HG02938 (cell line): ENCODE measurements around the gene CDCP1.

Source experiments
- ATAC-seq: cut with Tn5 transposase; IDR thresholded peaks from one replicate; pipeline ENCODE4 v1.9.1; 2021; ENCODE audit warnings: mild to moderate bottlenecking, moderate library complexity; ENCODE audit not compliant: unreplicated experiment

The CDCP1 gene

DNA sequence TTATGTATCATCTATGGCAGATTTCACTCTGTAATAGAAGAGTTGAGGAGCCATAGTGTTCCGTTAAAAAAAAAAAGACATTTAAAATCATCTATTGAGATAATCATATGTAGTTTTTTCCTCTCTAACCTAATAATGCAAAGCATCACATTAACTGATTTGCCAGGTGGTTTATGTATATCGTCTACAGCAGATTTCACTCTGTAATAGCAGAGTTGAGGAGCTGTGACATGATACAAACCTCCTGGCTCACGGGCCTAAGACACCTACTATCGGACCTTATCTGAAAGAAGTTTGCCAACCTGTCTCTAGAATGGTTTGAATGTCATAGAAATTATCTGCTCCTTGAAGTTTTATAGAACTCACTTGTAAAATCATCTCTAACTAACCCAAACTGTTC lies 29.8 kb downstream of the CDCP1 start:
- ATAC-seq, result no peak

GRCh38 chr3:45113625-45114050 lies 32.5 kb downstream of the CDCP1 start:
- ATAC-seq, result no peak

DNA sequence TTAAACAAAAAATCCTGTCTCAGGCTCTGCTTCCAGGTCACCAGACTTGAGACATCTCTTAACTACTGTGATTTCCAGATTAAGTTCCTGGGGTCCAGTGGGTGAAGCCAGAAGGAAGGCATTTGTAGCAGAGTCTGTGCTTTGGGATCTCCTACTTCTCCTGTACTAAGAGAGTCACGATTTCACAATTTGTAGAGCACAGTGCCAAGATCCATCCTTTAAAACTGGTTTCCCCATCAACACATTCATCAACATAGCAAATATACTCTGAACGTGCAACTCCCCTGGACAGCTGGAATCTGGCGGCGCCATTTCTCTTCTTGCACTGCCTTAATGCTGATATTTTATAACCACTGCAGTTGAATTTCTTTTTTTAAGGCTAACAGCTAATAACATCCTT lies 33.2 kb downstream of the CDCP1 start:
- no peak for ATAC-seq

- ATAC-seq, result no peak
Measured at GRCh38 chr3:45110509-45110833, 35.7 kb downstream of the CDCP1 start.

GRCh38 chr3:45109771-45110508 lies 36.2 kb downstream of the CDCP1 start:
- ATAC-seq, result no peak

DNA sequence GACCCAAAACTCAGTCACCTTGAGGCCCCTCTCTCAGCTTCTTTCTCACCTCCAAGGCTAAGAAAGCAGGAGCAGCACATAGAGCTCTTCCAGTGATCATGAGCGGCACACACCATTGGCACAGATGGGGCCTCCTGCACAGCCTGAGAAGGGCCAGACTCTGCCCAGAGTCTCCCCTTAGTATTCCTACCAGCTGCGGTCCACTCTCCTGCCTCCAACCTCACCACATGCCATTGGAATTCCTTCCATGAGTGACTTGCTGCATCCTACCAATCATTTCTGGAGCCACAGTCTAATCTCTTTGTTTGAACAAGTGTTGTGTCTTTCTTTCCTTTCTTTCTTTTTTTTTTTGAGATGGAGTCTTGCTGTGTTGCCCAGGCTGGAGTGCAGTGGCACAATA lies 39.3 kb downstream of the CDCP1 start:
- no peak for ATAC-seq

DNA sequence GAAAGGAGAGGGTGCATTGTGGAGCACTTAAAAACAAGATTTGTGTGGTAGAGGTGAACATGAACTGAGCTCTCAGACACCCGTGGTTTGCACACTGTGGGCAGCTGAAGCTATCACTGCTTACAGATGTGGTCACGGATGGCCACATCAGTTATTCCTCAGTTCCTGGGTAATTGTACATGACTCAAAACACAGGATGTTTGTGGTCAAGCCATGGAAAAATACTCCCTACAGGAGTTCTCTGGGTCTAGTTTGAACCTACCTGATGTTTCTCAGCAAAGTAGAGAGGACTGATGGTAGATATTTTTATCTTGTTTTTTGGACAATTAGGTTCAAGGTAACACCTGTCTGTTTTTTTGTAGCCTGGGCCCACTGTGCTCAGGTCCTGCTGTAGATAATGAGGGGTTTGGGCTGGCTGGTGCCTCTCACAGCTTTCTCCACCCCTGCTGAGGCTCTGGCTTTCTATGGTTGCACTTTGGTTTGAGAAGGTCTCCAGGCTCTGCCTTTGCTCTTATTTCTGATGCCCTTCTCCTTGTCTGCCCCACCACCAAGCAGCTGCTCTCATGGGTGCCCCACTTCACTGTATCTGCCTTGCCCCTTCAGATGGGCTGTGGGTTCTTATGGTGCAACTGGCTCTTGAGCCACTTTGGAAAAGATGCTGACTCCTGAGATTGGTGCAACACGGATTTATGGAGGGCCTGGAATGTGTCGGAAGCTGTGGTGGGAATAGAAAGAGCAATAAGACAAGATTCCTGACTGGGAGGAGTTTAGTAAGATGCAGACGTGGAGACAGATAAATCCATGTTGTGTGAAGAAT lies 40.1 kb downstream of the CDCP1 start:
- ATAC-seq, result no peak

DNA sequence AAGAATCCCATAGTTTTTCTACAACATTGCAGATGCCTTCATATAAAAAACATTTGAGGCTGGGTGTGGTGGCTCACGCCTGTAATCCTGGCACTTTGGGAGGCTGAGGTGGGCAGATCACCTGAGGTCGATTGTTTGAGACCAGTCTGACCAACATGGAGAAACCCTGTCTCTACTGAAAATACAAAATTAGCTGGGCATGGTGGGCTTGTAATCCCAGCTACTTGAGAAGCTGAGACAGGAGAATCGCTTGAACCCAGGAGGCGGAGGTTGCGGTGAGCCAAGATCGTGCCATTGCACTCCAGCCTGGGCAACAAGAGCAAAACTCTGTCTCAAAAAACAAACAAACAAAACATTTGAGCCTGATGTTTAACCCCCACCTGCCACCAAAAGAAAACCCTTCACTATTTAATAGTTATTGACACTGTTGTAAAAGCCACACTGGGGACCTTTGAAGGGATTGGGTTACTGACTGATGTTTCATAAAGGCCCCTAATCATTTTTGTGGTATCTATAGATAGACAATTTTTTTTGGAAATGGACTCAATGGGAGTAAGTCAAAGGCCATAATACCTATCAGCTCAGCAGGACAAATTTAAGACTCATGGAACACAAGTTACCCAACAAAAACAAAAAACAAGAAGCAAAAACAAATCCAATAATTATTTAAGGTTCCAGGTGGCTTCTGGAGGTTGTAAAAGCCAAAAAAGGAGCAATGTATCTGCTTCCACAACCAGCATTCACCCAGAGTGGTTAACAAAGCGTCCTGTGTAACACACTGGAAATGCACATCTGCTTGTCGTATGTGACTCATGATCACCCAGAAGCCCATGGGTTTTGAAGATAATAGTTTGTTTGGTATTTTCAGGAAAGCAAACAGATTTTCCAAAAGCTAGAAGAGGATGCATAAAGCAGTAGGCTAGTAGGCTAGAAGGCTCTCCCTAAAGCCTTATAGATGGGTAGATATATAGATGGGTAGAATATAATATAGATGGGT lies 41.2 kb downstream of the CDCP1 start:
- ATAC-seq, result no peak

DNA sequence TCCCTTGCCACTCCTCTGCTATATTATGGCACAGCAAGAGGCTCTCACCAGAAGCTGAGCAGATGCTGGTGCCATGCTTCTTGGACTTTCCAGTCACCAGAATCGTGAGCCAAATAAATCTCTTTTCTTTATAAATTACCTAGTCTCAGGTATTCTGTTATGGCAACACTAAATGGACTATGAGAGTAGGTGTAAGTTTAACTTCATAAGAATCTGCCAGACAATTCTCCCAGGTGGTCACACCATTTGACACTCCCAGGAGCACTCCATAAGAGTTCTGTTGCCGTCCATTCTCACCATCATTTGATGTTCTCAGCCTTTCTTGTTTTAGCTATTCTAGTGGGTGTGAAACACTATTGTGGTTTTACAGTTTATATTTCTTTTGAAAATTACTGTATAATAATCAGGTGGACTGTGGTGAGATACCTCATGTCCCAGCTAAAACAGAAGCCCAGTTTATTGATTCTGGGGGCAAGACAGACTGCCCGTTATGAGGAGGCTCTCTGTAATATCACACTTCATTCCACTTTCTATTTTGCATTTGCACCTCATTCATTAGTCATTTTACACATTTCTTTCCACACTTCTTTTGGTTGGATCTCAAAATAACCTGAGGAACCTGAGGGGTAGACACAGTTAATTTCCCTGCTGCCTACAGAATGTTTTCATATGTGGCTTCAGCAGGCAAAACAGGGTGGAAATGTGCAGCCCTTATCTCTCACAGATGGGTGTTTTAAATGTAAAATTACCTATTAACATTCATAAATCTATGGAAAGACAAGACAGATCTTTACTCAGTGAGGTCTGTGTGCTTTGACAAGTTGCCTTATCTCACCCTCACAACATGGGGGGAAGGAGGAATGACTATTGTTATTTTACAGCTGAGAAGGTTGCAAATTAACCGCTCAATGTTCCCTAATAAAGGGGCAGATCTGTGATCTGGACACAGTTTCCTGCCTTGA lies 42.1 kb downstream of the CDCP1 start:
- no peak for ATAC-seq

DNA sequence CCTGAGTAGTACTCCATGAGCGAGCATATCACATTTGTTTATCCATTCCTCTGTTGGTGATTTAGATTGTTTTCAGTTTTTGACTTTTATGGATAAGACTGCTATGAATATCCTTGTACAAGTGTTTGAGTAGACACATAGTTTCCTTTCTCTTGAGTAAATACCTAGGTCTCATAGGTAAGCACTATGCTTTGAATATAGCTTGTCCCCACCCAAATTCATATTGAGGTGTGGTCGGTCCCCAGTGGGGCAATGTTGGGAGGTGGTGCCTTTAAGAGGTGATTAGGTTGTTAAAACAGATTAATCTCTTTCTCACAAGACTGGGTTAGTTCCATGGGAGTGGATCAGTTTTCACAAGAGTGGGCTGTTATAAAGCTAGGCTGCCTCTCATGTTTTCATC lies 42.8 kb downstream of the CDCP1 start:
- no peak for ATAC-seq

DNA sequence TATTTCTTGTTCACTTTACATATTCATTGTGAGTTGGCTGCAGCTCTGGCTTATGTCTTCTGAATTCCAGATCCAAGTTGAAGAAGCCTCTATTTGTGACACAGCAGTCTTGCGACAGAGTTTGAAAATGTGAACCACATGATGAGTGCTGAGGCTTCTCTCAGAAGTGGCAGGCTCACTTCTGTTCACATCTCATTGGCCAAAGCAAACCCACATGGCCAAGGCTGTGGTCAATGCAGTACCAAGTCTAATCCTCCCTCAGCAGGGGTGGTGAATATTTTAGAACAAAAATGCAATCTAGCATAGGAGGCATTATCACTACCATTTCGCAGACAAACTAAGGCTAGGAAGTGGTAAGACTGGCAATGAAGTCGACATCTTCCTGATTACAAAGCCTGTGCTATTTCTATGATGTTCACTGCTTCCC lies 45.2 kb downstream of the CDCP1 start:
- no peak for ATAC-seq

DNA sequence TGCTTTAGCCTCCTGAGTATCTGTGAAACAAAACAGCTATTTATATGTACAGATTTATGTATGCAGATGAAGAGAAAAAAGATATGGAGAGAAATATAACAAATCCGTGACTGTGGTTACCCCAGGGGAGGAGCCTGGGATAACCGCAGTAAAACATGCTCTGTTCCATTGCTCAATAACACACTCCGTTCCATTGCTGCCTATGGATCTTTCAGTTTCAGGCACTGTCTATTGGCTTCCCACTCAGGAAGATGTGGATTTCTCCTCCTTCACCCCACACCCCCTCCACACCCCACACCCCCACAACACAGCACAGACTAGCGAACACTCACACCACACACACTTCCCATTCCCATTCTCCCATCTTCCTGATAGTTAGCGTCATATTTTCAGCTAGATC lies 47.9 kb downstream of the CDCP1 start:
- ATAC-seq, result no peak

GRCh38 chr3:45097296-45097883 lies 48.8 kb downstream of the CDCP1 start:
- no peak for ATAC-seq

GRCh38 chr3:45095916-45096526 lies 50.2 kb downstream of the CDCP1 start:
- no peak for ATAC-seq

DNA sequence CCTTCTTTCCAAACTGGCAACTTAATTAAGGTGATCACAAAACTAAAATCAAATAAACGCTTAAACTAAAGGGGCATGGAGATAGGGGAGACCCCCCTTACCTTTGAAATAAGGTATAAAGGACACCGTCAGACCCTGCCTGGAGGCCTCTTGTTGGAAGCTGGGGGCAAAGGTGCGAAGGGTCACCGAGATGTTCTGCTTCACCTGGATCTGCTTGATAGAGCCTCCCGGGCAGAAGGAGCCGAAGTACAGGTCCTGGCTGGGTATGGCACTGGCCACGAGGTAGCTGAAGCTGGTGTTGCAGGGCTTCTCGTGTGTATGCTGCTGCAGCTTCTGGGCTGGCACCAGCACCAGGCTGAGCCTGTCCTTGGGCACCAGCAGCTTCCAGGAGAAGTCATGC lies 53.0 kb downstream of the CDCP1 start:
- ATAC-seq, result no peak

DNA sequence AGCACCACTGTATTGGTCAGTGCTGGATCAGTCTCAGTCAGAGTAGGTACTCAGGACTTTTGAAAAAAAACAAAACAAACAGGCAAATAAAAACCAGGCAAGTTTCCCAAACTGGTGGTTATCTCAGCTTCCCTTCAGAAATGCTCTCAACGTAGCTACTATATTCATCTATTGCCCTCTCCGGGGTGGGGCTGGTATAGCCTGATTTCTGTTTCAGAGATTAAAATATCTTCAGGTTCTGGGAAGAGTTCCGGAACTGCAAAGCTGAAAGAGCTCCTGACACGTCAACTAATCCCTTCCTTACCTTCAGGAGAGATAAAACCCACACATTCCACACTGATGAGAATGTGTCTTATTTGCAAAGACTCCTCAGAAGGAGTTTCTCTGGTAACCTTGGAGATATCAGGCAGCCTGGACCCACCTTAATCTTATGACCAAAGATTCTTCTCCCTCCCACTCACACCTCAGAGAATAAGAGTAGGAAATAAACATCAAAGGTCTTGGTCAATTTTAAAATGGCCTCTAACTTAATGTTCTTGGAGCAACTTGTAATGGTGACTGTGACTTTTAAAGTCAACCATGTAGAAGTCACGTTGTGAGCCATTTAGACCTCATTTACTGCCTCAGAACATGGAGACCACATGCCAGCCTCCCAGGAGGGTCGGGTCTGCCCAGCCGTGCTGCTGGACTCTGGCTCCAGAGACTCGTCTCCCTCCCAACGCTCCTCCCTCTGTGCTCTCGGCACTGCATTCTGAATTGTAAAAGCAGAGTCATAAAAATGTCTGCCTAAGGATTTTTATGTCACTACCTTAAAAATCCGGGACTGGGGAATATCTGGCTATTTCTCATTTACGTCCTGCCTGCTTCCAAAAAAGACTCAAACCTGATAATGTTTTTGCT lies 53.8 kb downstream of the CDCP1 start:
- no peak for ATAC-seq

GRCh38 chr3:45090855-45091254 lies 55.3 kb downstream of the CDCP1 start:
- ATAC-seq, result no peak
